Left cardiac atrium (tissue), 4 donors: ENCODE results near the gene AKR7A3. TPM values are rescaled to one million over a fixed set of nuclear protein-coding genes. Genes with fewer than 3 reads are reported as not detected.
"Not testable (repeated sequence)": the region's sequence is repeated elsewhere in the genome, so short reads cannot be mapped to it uniquely, and the experiment has no call there.

Experiments used
- ATAC-seq, 2 donors: fragments of 200-7000 bp; cut with Tn5 transposase; one replicate each; pipeline ENCODE4 v1.9.1; 2020; ENCODE audit warnings: mild to moderate bottlenecking in 2 of 2, moderate library complexity in 2 of 2
- DNase-seq: peaks from one replicate; pipeline ENCODE4 v3.0.0-alpha.2; 2020
- intact Hi-C, 2 donors: fragments of 100-400 bp; cut with DNase I; formaldehyde crosslinking; loops; one replicate each; pipeline versions ENCODE4 v1.14.1 to v1.15.1; 2022 to 2023
- total RNA-seq, 2 donors: library from RNA; stranded (reverse); fragmentation: NEBNext Ultra II Directional; extraction: Animal tissue kit (Norgen Biotek cat#: 25700); gene quantifications; one replicate each; pipeline ENCODE4 v1.2.1, GENCODE V29; 2021
- donor health status: DM: no; HTN: yes; CAD: no.
- donor health status: DM: no; HTN: yes; CAD: no; lungs with severe emphysema.
- donor health status: DM: yes; HTN: yes; CAD: no.
- donor health status: Dilated cardiomyopathy.

The AKR7A3 gene
- total RNA-seq, 2 donors from 2014 or later, result 0.12 TPM; not detected in 1

- no peak for ATAC-seq
- DNase-seq, result no peak
- intact Hi-C loops, result no loop called here
These were observed 17.3 kb upstream of the AKR7A3 start for GRCh38 chr1:19305880-19306279.

GRCh38 chr1:19304081-19304480, 15.5 kb upstream of the AKR7A3 start:
- intact Hi-C loops, DNase-seq, ATAC-seq: not testable (repeated sequence)

GRCh38 chr1:19300211-19300610, 11.6 kb upstream of the AKR7A3 start:
- no peak for ATAC-seq
- DNase-seq, result no peak
- intact Hi-C loops, result no loop called here

GRCh38 chr1:19294638-19295037, 6.1 kb upstream of the AKR7A3 start:
- DNase-seq (no peak), ATAC-seq (no peak)
- intact Hi-C loops, result no loop called here

GRCh38 chr1:19289244-19289643, 674 bp upstream of the AKR7A3 start:
- peak; percentile 36 to 39 for ATAC-seq
- no peak for DNase-seq
- intact Hi-C loops, result no loop called here

DNA sequence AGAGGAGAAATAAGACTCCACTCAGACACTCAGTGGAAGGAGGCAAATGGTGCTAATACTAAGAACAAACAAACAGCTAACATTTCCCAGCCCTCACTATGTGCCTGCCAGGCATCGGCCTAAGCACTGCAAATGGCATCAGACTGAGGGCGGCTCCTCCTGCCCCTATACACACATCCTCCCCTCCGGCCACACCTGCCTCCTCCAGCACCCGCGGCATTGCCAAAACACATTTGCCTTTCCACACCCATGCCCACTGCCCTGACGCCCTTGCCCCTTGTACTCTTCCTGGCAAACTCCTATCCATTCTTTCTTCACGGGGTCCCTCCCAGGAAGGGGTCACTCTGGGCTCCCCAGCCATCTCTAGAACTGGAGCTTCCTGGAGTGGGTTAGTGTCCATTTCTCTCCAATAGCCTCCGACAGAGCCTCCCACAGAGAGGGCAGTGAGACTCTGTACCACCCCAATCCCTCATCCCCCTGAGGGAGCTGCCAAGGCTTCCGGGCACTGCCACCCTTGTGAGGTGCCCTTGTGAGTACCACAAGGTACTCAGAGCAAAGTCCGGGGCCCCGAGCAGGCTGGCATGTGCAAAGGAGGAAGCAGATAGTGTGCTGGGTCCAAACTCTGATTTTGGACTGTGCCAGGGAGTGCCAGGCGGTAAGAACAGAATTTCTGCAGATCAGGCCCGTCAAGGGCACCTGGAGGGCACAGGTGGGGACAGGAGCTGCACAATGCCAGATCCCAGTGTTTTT, 959 bp downstream of the AKR7A3 start:
- intact Hi-C loops, result no loop called here
- ATAC-seq (no peak), DNase-seq (no peak)

DNA sequence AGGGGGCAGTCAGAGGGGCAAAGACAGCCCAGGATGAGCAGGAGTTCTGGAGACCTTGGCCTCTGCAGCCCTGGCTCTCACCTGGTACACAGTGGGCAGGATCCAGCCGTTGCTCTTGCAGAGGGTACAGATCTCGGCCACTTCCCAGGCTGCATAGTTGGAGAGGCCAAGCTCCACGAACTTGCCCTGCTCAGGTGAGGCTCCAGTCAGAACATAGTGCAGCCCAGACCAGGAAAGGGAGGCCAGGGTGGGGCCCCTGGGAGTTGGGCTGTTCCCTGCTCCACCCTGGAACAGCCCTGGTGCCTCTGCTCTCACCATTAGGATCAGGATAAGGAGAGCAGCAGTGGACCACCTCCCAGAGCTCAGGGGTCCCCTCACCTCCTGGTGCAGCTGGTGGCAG, 2.8 kb downstream of the AKR7A3 start:
- intact Hi-C loops, DNase-seq, ATAC-seq: not testable (repeated sequence)

- intact Hi-C loops, DNase-seq: not testable (repeated sequence)
These were observed 3.2 kb downstream of the AKR7A3 start for GRCh38 chr1:19285366-19285765.

GRCh38 chr1:19284881-19285280, 3.7 kb downstream of the AKR7A3 start:
- DNase-seq (no peak), ATAC-seq (no peak)
- intact Hi-C loops, result no loop called here

More at GRCh38 chr1:19285366-19285765, 3.2 kb downstream of the AKR7A3 start:
- not testable (repeated sequence) for ATAC-seq

- DNase-seq (no peak), ATAC-seq (no peak)
- intact Hi-C loops, result no loop called here
These were observed 4.7 kb downstream of the AKR7A3 start for GRCh38 chr1:19283891-19284290.

- intact Hi-C loops, result no loop called here
- DNase-seq, result no peak
- ATAC-seq, result no peak
These were observed 13.9 kb downstream of the AKR7A3 start for GRCh38 chr1:19274636-19275035.

DNA sequence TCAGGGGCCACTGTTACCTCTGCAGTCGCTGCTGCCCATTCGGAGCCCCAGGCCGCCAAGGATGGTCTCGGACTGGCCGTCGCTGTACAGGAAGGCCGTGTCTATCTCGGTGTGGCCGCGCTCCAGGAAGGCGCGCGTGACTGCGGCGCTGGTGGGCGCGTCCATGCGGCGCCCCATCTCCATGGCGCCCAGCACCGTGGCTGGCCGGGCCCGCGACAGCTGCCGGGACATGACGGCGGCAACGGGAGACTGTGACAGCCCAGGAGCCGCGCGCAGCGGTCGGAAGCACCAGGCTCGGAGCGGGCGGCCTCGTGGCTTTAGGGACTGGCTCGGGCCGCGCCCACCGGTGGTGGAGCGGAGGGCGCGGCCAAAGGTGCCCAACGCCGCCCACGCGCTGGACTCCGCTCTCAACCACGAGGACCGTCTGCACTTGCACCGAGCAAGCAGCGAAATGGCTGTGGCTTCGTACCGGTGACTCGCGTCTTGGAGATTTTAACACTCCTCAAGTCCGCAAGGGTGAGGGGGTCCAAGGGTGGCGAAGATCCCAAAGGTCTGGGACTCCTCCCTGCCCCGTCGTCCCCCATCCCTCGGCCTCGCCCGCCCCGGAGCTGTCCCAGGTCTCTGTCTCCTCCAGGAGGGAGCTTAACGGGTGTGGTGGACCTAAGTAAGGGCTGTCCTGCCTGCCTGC, 14.6 kb downstream of the AKR7A3 start:
- ATAC-seq, result peak; percentile 50 to 67
- intact Hi-C loops, DNase-seq: not testable (repeated sequence)

DNA sequence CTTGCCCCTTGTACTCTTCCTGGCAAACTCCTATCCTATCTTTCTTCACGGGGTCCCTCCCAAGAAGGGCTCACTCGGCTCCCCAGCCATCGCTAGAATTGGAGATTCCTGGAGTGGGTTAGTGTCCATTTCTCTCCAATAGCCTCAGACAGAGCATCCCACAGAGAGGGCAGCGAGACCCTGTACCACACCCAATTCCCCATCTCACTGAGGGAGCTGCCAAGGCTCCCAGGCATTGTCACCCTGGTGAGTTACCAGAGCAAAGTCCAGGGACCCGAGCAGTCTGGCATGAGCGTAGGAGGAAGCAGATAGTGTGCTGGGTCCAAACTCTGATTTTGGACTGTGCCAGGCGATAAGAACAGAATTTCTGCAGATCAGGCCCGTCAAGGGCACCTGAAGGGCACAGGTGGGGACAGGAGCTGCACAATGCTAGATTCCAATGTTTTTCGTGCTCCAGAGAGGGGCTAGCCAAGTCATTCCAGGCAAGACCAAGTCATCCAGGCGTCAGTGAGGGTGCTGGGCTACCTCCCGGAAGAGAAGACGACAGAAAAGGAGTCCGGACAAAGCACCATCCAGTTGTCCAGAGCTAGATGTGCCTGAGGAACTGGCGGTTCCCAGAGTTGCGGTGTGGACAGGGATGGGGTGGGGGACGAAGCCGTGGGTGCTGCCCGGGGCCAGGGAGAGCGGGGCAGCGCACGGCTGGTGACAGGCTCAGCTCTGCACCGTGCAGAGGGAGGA, 15.3 kb downstream of the AKR7A3 start:
- DNase-seq, result no peak
- intact Hi-C loops, result no loop called here
- peak; percentile 21 to 23 for ATAC-seq

DNA sequence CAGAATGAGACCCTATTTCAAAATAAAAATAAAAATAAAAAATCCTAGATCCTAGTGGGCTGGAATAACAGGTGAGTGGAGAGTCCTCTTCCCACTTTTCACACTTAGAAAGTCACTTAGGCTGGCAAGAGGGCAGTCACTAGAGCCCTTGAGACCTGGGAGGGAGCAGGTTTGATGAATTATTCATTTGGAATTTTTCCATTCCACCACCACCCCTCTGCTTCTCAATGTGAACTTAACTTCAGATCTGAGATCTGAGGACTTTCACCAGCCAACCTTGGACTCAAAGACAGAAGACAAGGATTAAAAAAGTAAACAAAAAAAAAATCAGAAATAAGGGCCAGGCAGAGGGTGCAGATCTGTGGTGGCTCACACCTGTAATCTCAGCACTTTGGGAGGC, 16.5 kb downstream of the AKR7A3 start:
- DNase-seq (no peak), ATAC-seq (no peak)
- intact Hi-C loops, result no loop called here

GRCh38 chr1:19270343-19270730, 18.2 kb downstream of the AKR7A3 start:
- DNase-seq, intact Hi-C loops, ATAC-seq: not testable (repeated sequence)

DNA sequence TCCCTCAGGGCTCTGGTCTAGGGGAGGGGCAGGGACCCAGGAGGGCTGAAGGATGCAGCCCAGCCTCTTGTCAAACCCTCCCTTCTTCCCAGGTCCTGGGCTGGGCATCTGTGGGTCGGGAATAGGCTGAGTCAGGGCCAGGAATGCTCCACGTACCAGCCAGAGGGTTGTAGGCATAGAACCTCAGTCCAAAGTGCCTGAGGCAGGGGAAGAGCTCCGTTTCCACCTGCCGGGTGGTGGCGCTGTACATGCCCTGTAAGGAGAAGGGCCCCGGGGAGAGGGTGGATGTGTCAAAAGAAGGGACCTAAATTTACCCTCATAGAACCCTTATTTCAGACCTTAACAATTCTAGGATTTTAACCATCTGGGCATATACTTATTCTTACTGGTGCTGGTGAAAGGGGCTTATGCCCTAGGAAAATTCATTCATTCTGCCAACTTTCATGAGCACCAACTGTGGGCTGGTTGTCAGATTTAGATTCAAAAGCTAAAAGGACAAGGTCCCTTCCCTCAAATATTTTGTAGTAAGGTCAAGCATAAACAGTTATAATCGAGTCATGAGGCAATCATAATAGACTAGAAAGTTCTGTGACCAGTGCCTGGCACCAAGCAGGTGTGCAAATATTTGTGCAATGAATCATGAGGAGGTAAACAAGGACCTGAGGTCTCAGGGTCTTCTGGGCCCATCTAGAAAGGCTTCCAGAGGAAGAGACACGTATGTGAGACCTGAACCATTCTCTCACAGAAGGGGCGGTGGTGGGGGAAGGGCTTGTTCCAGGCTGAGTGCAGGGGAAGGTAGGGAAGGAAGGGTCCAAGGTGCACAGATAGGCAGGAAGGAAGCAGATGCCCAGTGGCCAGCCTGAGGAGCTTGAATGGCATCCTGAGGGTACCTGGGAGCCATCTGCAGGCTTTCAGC, 18.9 kb downstream of the AKR7A3 start:
- DNase-seq, ATAC-seq, intact Hi-C loops: not testable (repeated sequence)

GRCh38 chr1:19268445-19268844, 20.1 kb downstream of the AKR7A3 start:
- ATAC-seq (no peak), DNase-seq (no peak)
- intact Hi-C loops, result no loop called here

GRCh38 chr1:19262744-19263143, 25.8 kb downstream of the AKR7A3 start:
- ATAC-seq (no peak), DNase-seq (no peak)
- intact Hi-C loops, result no loop called here

DNA sequence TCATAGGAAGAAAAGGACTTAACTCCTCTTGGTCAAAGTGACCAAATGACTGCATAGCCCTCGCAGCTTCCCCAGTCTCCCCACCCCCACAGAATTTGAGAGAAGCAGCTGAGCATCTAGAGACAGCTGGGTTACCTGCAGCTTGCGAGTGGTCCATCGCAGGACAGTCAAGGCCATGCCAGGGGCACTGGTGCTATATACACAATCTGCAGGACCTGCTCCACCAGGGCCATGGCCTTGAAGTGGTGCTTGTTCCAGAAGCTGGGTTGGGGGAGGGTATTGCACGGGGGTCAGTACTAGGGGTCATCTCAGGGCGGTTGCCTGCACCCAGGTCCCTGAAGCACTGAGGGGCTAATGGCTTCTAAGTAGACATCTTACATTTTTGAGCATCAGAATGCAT, 26.5 kb downstream of the AKR7A3 start:
- ATAC-seq (no peak), DNase-seq (no peak)
- intact Hi-C loops, result no loop called here
